Panc1 (cell line): ENCODE results near the gene IQCF6. TPM values are rescaled to one million over a fixed set of nuclear protein-coding genes. Genes with fewer than 3 reads are reported as not detected.

Experiments
- ATAC-seq: fragments of 200-7000 bp; cut with Tn5 transposase; 2 replicates; pipeline ENCODE4 v1.9.1; 2020; ENCODE audit warnings: mild to moderate bottlenecking, moderate library complexity
- BruUV-seq: library from RNA; stranded (reverse); fragments of 400-500 nt; replicated peaks from 2 replicates; lab custom pipeline; 2021; lab: Mats Ljungman, UMichigan
- CTCF ChIA-PET: fragments of 300-600 bp; sonication (Branson Sonifier 250); formaldehyde crosslinking; loops from one replicate; lab custom pipeline; 2022; ENCODE audit warnings: antibody characterized with exemption; lab: Charles Lee
- POLR2A ChIA-PET: fragments of 300-600 bp; sonication (Branson Sonifier 250); formaldehyde crosslinking; loops from one replicate; lab custom pipeline; 2022; ENCODE audit warnings: antibody characterized with exemption; lab: Charles Lee
- DNase-seq: peaks from one replicate; pipeline ENCODE4 v3.0.0-alpha.2; 2010; ENCODE audit warnings: low read depth, low spot score
- H3K27ac ChIP-seq: 2 replicates; pipeline ENCODE4 v1.5.1; 2011; ENCODE audit warnings: mild to moderate bottlenecking, low read length, inconsistent platforms
- H3K27me3 ChIP-seq: fragments of 200-500 bp; sonication (Bioruptor generic); 2 replicates; pipeline ENCODE4 v1.6.0; 2014; ENCODE audit warnings: low read length, inconsistent platforms; ENCODE audit not compliant: control insufficient read depth, insufficient read depth
- H3K36me3 ChIP-seq: fragments of 200-500 bp; sonication (Bioruptor generic); 2 replicates; pipeline ENCODE4 v1.5.1; 2014; ENCODE audit warnings: inconsistent platforms, mild to moderate bottlenecking, low read length, moderate library complexity; ENCODE audit not compliant: control insufficient read depth, insufficient read depth
- H3K4me1 ChIP-seq: 2 replicates; pipeline ENCODE4 v1.5.1; 2011; ENCODE audit warnings: inconsistent platforms, mild to moderate bottlenecking, low read length, moderate library complexity; ENCODE audit not compliant: control insufficient read depth, insufficient read depth
- H3K4me3 ChIP-seq, 2 experiments: 2 replicates each; pipeline ENCODE4 v1.5.1; 2011 to 2012; ENCODE audit warnings: low read depth in 2 of 2, low read length in 2 of 2, mild to moderate bottlenecking in 2 of 2, inconsistent platforms in 1 of 2, moderate library complexity in 1 of 2
- H3K9me3 ChIP-seq: fragments of 200-500 bp; sonication (Bioruptor generic); 2 replicates; pipeline ENCODE4 v1.5.1; 2014; ENCODE audit warnings: low read depth, mild to moderate bottlenecking, inconsistent platforms, low read length, moderate library complexity; ENCODE audit not compliant: control insufficient read depth, insufficient read depth
- CTCF ChIP-seq: fragments of 450-650 bp; IDR thresholded peaks from 2 replicates; pipeline ENCODE4 v1.5.1; 2017; ENCODE audit warnings: mild to moderate bottlenecking
- POLR2AphosphoS5 ChIP-seq: IDR thresholded peaks from 2 replicates; pipeline ENCODE4 v1.6.1; 2012; ENCODE audit warnings: mild to moderate bottlenecking, low read depth, low read length, moderate library complexity
- REST ChIP-seq, 2 experiments: IDR thresholded peaks; 2 replicates each; pipeline ENCODE4 v1.6.1; 2011 to 2012; ENCODE audit warnings: low read depth in 2 of 2, control low read depth in 1 of 2, low read length in 1 of 2, mild to moderate bottlenecking in 1 of 2, moderate library complexity in 1 of 2; ENCODE audit not compliant: insufficient read depth in 1 of 2
- SIN3A ChIP-seq: IDR thresholded peaks from 2 replicates; pipeline ENCODE4 v1.6.1; 2012; ENCODE audit warnings: low read depth, mild to moderate bottlenecking, low read length, moderate library complexity, borderline replicate concordance; ENCODE audit not compliant: insufficient read depth
- TCF7L2 ChIP-seq: IDR thresholded peaks from 2 replicates; pipeline ENCODE4 v1.6.1; 2011; ENCODE audit warnings: mild to moderate bottlenecking, low read depth, low read length, inconsistent platforms
- in situ Hi-C: cut with HindIII; loops from 2 replicates; pipeline ENCODE4 v1.10.0; 2016; ENCODE audit warnings: low sequenced_read_pairs, low pct_unique_long_range_greater_than_20kb
- intact Hi-C: fragments of 100-400 bp; cut with micrococcal nuclease; formaldehyde crosslinking; loops from one replicate; pipeline ENCODE4 v1.10.0; 2022; ENCODE audit not compliant: unreplicated experiment
- total RNA-seq: library from RNA; stranded (reverse); gene quantifications from one replicate; pipeline ENCODE4 v1.2.1, GENCODE V29; 2021; ENCODE audit not compliant: unreplicated experiment

Gene IQCF6
- total RNA-seq, 1 experiment from 2014 or later = not detected

DNA sequence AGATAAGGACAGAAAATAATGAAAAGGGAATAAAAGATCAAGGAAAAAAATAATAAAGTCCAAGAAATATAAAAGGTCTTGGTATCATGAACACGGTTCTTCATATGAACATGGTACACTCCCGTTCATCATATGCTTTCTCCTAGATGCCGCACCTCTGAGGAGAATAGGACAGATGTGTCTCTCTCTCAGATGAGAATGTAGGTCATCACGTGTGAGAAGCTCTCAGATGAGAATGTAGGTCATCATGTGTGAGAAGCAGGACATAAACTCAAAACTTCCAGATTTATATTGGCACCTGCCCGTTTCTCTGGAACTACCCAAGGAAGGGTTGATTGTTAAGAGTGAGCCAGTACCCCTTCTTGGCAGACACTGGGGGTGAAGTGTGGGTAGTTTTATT, 29.9 kb upstream of the IQCF6 start:
- no peak for TF ChIP-seq REST (IDR thresholded peaks at IDR 0.05; ENCODE audit: insufficient read depth in 1 of 2, low read depth in 2 of 2, low read length in 1 of 2)
- no peak for TF ChIP-seq POLR2AphosphoS5
- TF ChIP-seq TCF7L2 = no peak
- TF ChIP-seq SIN3A = no peak
- TF ChIP-seq CTCF = no peak
- ChIA-PET CTCF (no interaction called here), POLR2A (no interaction called here)
- in situ Hi-C loops (no loop called here), intact Hi-C loops (no loop called here)
- no peaks in the 10 kb centered on the region for H3K36me3 ChIP-seq
- no peak for ATAC-seq
- H3K4me3 ChIP-seq = no peak overlapping the region
- no peak overlapping the region for H3K27ac ChIP-seq
- no peaks in the 10 kb centered on the region for H3K4me1 ChIP-seq
- H3K27me3 ChIP-seq = no peaks in the 10 kb centered on the region; the same call in 1 of the 2 replicates
- BruUV-seq = no TSS peak
- DNase-seq = no peak
- H3K9me3 ChIP-seq = no peaks in the 10 kb centered on the region

- no peaks in the 10 kb centered on the region; the same call in none of the 2 replicates for H3K27me3 ChIP-seq
- intact Hi-C loops = loop anchor here (5.0 kb wide), 1 partner anchor 85 kb away; no protein-coding TSS in a partner anchor
- DNase-seq = no peak
- no peaks in the 10 kb centered on the region for H3K4me1 ChIP-seq
- CTCF ChIA-PET = no interaction called here
- H3K27ac ChIP-seq = no peak overlapping the region
- in situ Hi-C loops = no loop called here
- no peaks in the 10 kb centered on the region for H3K36me3 ChIP-seq
- H3K9me3 ChIP-seq = no peaks in the 10 kb centered on the region
- no TSS peak for BruUV-seq
- H3K4me3 ChIP-seq = no peak overlapping the region
- TF ChIP-seq SIN3A (no peak), TCF7L2 (no peak), CTCF (no peak), POLR2AphosphoS5 (no peak), REST (IDR thresholded peaks at IDR 0.05; ENCODE audit: insufficient read depth in 1 of 2, low read depth in 2 of 2, low read length in 1 of 2) (no peak)
- POLR2A ChIA-PET = no interaction called here
- ATAC-seq = no peak
These were observed 23.2 kb upstream of the IQCF6 start for GRCh38 chr3:51802106-51802703.
